Daoy (cell line): ENCODE data around the gene ARHGEF28. TPM values are rescaled to one million over a fixed set of nuclear protein-coding genes. Genes with fewer than 3 reads are reported as not detected.
A peak's percentile ranks its signal among the peaks of the same experiment; 100 is the strongest.

Experiments
- DNase-seq: peaks from one replicate; pipeline ENCODE4 v3.0.0-alpha.2; 2015; ENCODE audit warnings: low read depth
- total RNA-seq: library from RNA; depleted of rRNA; stranded (reverse); fragments of >200 nt; shearing (Covaris generic); gene quantifications from 2 replicates; pipeline ENCODE4 v1.2.3, GENCODE V29; 2014

Gene ARHGEF28
- total RNA-seq, 1 experiment from 2014 or later: 3.9 TPM

DNA sequence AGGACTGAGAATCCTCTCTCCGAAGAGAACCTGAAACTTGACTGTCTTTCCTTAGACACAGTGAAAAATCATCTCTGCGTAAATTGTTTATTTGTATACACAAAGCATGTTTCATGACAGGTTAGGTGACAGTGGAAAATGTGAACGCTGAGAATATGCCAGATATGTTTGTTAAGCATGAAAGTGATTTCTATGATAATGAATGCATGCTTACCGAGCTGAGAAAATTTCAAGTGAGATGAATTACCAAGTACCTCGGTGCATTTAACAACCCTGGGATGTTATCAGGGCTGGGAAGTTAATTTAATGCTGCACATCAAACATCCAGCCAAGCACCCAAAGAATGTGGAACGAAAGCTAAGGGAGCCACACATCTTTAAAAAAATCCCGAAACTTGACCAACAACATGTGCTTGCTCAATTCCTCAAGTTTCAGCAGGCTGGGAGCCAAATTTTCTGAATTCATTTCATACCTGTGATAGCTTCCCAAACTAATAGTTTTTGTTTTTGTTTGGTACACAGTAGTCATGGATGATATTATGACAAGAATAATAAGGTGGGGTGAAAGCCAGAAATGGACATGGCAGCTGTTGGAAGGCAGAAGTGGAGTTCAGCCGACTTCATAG is 336.9 kb downstream of the ARHGEF28 start:
- no peak for DNase-seq

GRCh38 chr5:73964352-73964865 is 338.4 kb downstream of the ARHGEF28 start:
- no peak for DNase-seq

DNA sequence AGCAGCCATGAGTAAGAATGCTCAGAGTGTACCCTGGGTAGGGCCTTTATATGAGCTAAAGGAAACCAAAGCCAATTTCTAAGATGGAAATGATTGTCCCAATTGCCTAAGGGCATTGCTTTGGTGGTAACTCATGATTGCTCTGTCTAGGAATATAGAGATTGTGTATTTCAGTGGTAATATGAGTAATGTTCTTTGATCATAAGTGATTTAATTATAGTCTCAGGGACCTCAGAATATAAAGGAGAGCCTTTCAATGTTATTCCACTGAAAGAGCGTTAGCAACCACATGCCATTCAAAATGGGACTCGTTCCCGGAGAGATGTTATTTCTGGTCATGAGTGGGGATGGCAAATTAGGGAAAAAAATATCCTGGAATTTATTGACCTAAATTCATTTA is 340.5 kb downstream of the ARHGEF28 start:
- no peak for DNase-seq

DNA sequence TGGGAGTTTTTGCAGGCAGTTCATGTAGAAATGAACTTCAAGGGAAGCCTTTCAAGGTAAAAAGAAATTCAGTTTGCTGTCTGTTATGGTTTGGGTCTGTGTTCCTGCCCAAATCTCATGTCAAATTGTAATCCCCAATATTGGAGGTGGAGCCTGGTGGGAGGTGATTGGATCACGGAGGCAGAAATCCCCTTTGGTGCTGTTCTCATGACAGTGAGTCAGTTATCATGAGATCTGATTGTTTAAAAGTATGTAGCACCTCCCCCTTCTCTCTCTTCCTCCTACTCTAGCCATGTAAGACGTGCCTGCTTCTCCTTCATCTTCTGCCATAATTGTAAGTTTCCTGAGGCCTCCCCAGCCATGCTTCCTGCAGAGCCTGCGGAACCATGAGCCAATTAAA is 341.4 kb downstream of the ARHGEF28 start:
- DNase-seq: no peak

DNA sequence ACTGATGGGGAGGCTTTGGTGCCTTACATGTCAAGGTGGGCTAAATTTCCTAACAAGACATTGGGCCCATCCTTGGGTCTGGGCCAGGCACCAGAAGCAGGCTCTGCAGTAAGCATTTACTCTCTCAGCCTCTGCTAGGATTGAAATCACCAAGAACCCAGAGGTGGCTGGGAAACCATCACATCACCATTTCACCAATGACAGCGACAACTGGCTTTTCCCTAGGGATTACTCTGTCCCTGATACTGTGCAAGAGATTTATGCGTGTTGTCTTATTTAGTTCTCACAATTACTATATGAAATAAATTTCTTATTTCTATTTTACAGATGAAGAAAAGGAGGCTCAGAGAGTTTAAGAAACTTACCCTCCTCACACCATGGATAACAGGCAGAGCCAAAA is 342.2 kb downstream of the ARHGEF28 start:
- no peak for DNase-seq

DNA sequence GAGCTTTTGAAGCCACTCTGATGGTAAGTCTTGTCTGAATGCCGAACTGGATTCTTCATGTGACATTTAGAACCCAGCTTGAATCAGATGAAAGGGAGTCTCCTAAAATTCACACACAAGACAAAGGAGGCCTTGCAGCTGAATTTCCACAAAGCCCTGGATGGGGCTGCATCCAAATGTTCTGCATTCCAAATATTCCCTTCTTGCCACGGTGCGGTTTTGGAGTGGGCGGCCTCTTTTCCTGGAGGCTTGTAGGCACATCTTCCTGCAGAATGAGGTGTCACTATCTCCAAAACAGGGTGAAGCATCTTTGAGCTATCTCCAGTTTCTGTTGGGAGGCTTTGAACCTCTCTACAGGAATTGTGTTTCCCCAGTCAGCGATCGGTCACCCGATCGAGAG is 342.7 kb downstream of the ARHGEF28 start:
- DNase-seq: no peak

DNA sequence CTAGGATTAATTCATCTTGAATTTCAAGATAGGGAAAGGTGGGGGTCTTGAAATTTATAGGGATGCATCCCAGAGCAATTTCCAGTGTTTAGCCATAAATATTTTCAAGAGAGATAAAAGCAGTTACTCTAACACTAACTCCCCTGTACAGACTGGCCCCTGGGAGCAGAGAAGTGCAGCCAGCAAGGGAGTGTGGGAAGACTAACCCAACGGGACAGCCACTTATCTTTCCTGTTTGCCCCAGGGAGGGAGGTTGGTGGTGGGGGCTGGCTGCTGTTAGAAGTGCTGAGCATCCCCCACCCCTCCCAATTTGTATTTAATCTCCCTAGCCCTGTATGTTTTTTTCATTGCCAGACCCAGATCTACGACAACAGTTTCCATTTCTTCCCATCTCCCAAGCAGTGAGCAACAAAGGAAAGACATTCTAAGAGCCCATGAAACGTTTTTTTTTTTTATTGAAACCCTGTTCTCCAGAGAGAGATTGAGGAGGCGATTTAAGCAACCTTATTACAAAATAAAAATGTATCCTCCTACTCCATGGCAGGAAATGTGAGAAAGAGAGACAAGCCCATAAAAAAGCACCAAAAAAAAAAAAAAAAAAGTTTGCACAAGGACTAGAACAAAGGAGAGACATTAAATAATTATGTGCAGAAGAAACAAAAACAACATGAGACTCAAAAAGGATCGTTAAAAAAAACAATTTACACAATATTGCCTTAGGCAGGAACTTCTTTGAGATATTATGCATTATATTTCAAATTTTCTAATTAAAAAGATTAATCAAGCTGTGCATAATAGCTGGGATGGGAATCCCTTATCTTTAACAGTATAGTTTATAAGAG is 343.4 kb downstream of the ARHGEF28 start:
- DNase-seq: no peak

- DNase-seq: no peak
Measured at GRCh38 chr5:73971326-73971725, 345.3 kb downstream of the ARHGEF28 start.

DNA sequence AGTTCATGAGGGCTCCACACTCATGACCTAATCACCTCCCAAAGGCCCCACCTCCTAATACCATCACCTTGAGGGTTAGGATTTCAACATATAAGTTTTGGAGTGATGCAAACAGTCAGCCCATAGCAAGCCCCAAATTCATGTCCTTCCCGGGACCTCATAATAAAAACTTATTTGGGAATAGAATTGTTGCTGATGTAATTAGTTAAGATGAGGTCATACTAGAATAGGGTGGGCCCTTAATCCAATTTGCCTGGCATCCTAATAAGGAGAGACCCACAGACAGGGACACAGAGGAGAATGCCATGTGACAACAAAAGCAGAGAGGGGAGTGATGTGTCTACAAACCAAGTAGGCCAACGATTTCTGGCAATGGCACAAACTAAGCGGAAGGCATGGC is 347.1 kb downstream of the ARHGEF28 start:
- DNase-seq: no peak

DNA sequence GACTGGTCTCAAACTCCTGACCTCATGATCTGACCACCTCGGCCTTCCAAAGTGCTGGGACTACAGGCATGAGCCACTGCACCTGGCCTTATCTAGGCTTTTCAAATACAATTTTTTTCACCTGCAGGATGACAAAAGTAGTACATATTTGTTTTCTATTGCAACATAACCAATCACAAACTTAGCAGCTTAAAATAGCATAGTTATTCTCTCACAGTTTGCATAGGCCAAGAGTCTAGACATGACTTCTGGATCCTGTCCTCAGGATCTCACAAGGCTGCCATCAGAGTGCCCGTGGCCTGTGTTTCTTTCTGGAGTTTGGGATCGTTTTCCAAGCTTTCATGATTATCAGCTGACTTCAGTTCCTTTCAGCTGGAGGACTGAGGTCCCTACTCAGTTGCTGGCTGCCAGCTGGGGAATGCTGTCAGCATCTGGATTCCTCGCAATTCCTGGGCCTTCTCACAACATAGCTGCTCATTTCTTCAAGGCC is 348.9 kb downstream of the ARHGEF28 start:
- no peak for DNase-seq

DNA sequence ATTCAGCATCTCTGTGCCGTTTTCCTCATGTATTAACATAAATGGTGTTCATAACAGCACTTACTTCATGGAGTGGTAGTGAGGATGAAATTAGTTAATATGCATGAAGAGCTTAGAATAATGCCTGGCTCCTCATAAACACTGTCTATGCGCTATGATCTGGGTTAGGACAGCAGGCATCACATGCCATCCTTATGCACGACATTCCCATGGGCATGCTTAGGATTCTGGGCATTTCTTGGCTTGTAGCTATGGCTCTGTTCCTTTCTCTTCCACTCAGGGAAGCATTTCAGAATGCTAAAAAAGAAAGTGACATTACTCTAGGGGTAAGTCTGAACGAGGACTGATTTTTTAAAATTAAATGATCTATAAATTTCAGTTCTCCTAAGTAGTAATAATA is 349.8 kb downstream of the ARHGEF28 start:
- no peak for DNase-seq

DNA sequence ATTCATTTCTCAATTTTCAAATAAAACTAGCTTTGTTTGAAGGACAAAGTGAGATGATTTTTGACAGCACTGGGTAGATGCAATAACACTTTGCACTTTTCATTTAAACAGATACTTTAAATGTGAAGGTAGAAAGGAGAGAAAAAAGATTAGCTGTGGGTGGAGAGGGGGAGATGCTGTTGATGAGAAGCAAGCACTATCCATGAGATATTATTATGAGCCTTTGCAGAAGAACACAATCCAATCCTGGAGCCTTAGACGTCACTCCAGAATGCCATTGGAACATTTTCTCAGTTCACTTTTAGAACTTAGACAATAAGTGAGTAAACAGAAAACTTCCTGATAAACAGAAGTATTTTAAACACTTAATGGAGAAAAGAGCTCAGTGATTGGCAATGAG is 351.1 kb downstream of the ARHGEF28 start:
- DNase-seq: no peak

GRCh38 chr5:73979321-73979720 is 353.3 kb downstream of the ARHGEF28 start:
- DNase-seq: no peak

GRCh38 chr5:73981704-73982103 is 355.7 kb downstream of the ARHGEF28 start:
- DNase-seq: no peak

GRCh38 chr5:73983644-73984043 is 357.6 kb downstream of the ARHGEF28 start:
- no peak for DNase-seq

- peak; percentile 48 for DNase-seq
Measured at GRCh38 chr5:73985145-73985544, 359.1 kb downstream of the ARHGEF28 start.

- DNase-seq: no peak
Measured at GRCh38 chr5:73986729-73987128, 360.7 kb downstream of the ARHGEF28 start.

GRCh38 chr5:73987915-73988314 is 361.9 kb downstream of the ARHGEF28 start:
- no peak for DNase-seq

DNA sequence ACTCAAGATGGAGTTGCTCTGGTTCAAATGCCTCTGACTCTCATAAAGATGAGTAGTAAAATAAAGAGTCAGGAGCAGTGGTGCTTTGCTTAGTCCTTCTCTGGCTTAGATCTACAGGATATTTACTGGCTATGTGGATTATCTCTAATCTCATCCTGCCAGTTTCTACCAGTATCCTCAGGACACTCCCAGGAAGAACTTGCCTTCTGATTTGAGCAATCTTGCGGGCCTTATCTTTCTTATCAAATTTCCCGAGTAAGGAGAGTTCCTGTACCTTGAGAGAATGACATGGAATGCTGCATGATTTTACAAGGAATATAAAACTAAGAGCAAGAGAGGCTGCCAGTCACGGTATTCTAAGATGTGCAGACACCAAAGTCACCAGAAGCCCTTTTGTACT is 364.0 kb downstream of the ARHGEF28 start:
- no peak for DNase-seq
